Astrocyte (in vitro differentiated cells and primary cell): ENCODE data around the gene INTS13.
"Not testable (repeated sequence)": the region's sequence is repeated elsewhere in the genome, so short reads cannot be mapped to it uniquely, and the experiment has no call there.

ENCODE experiments used
- CTCF ChIP-seq: IDR thresholded peaks from 2 replicates; pipeline ENCODE4 v1.5.1; 2011; ENCODE audit warnings: low read depth, mild to moderate bottlenecking, inconsistent platforms, low read length, moderate library complexity; ENCODE audit not compliant: insufficient read depth
- EZH2 ChIP-seq: IDR thresholded peaks from 2 replicates; pipeline ENCODE4 v1.6.1; 2012; ENCODE audit warnings: mild to moderate bottlenecking, low read length, inconsistent platforms; ENCODE audit not compliant: insufficient read depth

- not testable (repeated sequence) for TF ChIP-seq CTCF, EZH2
Observed at GRCh38 chr12:26862787-26863186, 75.0 kb downstream of the INTS13 start.
